Smooth muscle cell (in vitro differentiated cells): ENCODE measurements around the gene INTS1. TPM values are rescaled to one million over a fixed set of nuclear protein-coding genes. Genes with fewer than 3 reads are reported as not detected.

Source experiments
- DNase-seq: peaks from one replicate; lab custom pipeline; 2025; ENCODE audit not compliant: unreplicated experiment; lab: John Stamatoyannopoulos, UW
- H2AFZ ChIP-seq: fragments of 200-600 bp; sonication (generic); 2 replicates; pipeline ENCODE4 v1.6.0; 2016; ENCODE audit warnings: antibody characterized with exemption, low read depth, mild to moderate bottlenecking
- H3F3A ChIP-seq: fragments of 200-600 bp; sonication (generic); 2 replicates; pipeline ENCODE4 v1.6.0; 2017; ENCODE audit warnings: antibody characterized with exemption, low read depth
- H3K27ac ChIP-seq: fragments of 200-600 bp; sonication (generic); 2 replicates; pipeline ENCODE4 v1.5.1; 2016; ENCODE audit warnings: low read depth, mild to moderate bottlenecking
- H3K27me3 ChIP-seq: fragments of 200-600 bp; sonication (generic); 2 replicates; pipeline ENCODE4 v1.6.1; 2016; ENCODE audit warnings: low read depth, mild to moderate bottlenecking
- H3K36me3 ChIP-seq: fragments of 200-600 bp; sonication (generic); 2 replicates; pipeline ENCODE4 v1.5.1; 2016; ENCODE audit warnings: low read depth
- H3K4me1 ChIP-seq: fragments of 200-600 bp; sonication (generic); 2 replicates; pipeline ENCODE4 v1.5.1; 2016; ENCODE audit warnings: low read depth
- H3K4me2 ChIP-seq: fragments of 200-600 bp; sonication (generic); 2 replicates; pipeline ENCODE4 v1.6.0; 2016; ENCODE audit warnings: mild to moderate bottlenecking
- H3K4me3 ChIP-seq: fragments of 200-600 bp; sonication (generic); 2 replicates; pipeline ENCODE4 v1.5.1; 2016; ENCODE audit warnings: mild to moderate bottlenecking
- H3K79me2 ChIP-seq: fragments of 200-600 bp; sonication (generic); 2 replicates; pipeline ENCODE4 v1.6.0; 2016; ENCODE audit warnings: low read depth, mild to moderate bottlenecking
- H3K9ac ChIP-seq: fragments of 200-600 bp; sonication (generic); 2 replicates; pipeline ENCODE4 v1.6.0; 2016; ENCODE audit warnings: low read depth
- H3K9me3 ChIP-seq: fragments of 200-600 bp; sonication (generic); replicated peaks from 2 replicates; pipeline ENCODE4 v1.5.1; 2016; ENCODE audit warnings: low read depth
- H4K20me1 ChIP-seq: fragments of 200-600 bp; sonication (generic); 2 replicates; pipeline ENCODE4 v1.6.0; 2016; ENCODE audit warnings: low read depth
- CTCF ChIP-seq: fragments of 200-600 bp; sonication (generic); IDR thresholded peaks from 2 replicates; pipeline ENCODE4 v1.5.1; 2017; ENCODE audit warnings: borderline replicate concordance, mild to moderate bottlenecking, antibody characterized with exemption; ENCODE audit not compliant: insufficient read depth, poor library complexity, severe bottlenecking
- WGBS: methylation state at CpG from one replicate; pipeline ENCODE4 v1.1.7; 2016; ENCODE audit warnings: low lambda C conversion rate; 5-methylcytosine and 5-hydroxymethylcytosine counted together
- polyA plus RNA-seq: library from polyadenylated mRNA; unstranded; fragments of >200 nt; fragmentation: Nextera tagmentation; extraction: Ambion mirVana; gene quantifications from 2 replicates; pipeline ENCODE4 v1.2.1, GENCODE V29; 2016
- total RNA-seq: library from RNA; depleted of rRNA; stranded (reverse); fragments of >200 nt; gene quantifications from 2 replicates; pipeline ENCODE4 v1.2.3, GENCODE V29; 2014

INTS1 gene
- total and polyA plus RNA-seq, 2 experiments from 2014 or later = 18.2 to 51.2 TPM

GRCh38 chr7:1546909-1547776, 43.0 kb upstream of the INTS1 start:
- Histone ChIP-seq H2AFZ (no peak overlapping the region), H3F3A (no peaks in the 10 kb centered on the region), H3K36me3 (no peaks in the 10 kb centered on the region), H3K4me2 (no peak overlapping the region), H3K9me3 (no peaks in the 10 kb centered on the region), H4K20me1 (no peaks in the 10 kb centered on the region), H3K27me3 (no peaks in the 10 kb centered on the region), H3K4me3 (no peak overlapping the region), H3K27ac (no peak overlapping the region), H3K4me1 (no peaks in the 10 kb centered on the region), H3K79me2 (no peaks in the 10 kb centered on the region), H3K9ac (no peak overlapping the region)
- 93% methylated on average over 39 of the region's 41 CpGs for WGBS
- DNase-seq = no peak
- no peak for TF ChIP-seq CTCF

GRCh38 chr7:1546274-1546908, 42.2 kb upstream of the INTS1 start:
- 92% methylated on average over 26 of the region's 28 CpGs for WGBS
- Histone ChIP-seq H3K4me1 (no peaks in the 10 kb centered on the region), H3K79me2 (no peaks in the 10 kb centered on the region), H3K4me3 (no peak overlapping the region), H3K9ac (no peak overlapping the region), H3K9me3 (no peaks in the 10 kb centered on the region), H4K20me1 (no peaks in the 10 kb centered on the region), H3K36me3 (no peaks in the 10 kb centered on the region), H3K27me3 (no peaks in the 10 kb centered on the region), H2AFZ (no peak overlapping the region), H3K27ac (no peak overlapping the region), H3K4me2 (no peak overlapping the region), H3F3A (no peaks in the 10 kb centered on the region)
- TF ChIP-seq CTCF = no peak
- DNase-seq = no peak

- no peak for TF ChIP-seq CTCF
- Histone ChIP-seq H3K79me2 (no peaks in the 10 kb centered on the region), H3K4me3 (no peak overlapping the region), H2AFZ (no peak overlapping the region), H3K27ac (no peak overlapping the region), H3K9me3 (no peaks in the 10 kb centered on the region), H3K36me3 (no peaks in the 10 kb centered on the region), H3K27me3 (no peaks in the 10 kb centered on the region), H3K4me2 (no peak overlapping the region), H3F3A (no peaks in the 10 kb centered on the region), H3K9ac (no peak overlapping the region), H4K20me1 (no peaks in the 10 kb centered on the region), H3K4me1 (no peaks in the 10 kb centered on the region)
- 90% methylated on average over 36 of the region's 40 CpGs for WGBS
- no peak for DNase-seq
Measured at GRCh38 chr7:1545417-1546246, 41.4 kb upstream of the INTS1 start.
